NCI-H187 treated with DMSO at 0.1 percent for 48 hours (cell line): ENCODE data around the gene ZNF202.
"Not testable (repeated sequence)": the region's sequence is repeated elsewhere in the genome, so short reads cannot be mapped to it uniquely, and the experiment has no call there.

Source experiments
- DNase-seq: peaks from one replicate; lab custom pipeline; 2025; lab: John Stamatoyannopoulos, UW

ZNF202 gene

GRCh38 chr11:123741159-123742030 lies at the start of gene ZNF202:
TSS of gene ZNF202 (minus strand) at chr11:123741660. CDS start at chr11:123730888, 10,772 bp downstream.
- DNase-seq = peak; percentile 54

DNA sequence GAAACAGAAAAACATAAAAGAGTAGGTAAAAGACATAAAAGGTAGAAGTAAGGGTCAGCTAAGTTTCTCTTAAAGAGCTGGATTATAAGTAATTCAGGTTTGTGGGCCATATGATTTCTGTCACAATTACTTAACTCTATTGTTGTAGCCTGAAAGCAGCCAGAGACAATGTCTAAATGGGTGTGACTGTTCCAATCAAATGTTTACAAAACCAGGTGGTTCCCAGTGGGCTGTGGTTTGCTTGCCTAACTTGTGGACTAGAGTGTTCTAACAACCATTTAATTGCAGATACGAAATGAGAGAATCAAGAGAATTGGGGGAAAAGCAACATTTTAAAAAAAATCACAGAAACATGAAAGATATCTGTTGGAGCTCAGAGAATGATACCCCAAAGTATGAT lies 42.1 kb upstream of the ZNF202 start:
- no peak for DNase-seq

- DNase-seq = no peak
Observed at GRCh38 chr11:123778511-123778910, 37.1 kb upstream of the ZNF202 start.

DNA sequence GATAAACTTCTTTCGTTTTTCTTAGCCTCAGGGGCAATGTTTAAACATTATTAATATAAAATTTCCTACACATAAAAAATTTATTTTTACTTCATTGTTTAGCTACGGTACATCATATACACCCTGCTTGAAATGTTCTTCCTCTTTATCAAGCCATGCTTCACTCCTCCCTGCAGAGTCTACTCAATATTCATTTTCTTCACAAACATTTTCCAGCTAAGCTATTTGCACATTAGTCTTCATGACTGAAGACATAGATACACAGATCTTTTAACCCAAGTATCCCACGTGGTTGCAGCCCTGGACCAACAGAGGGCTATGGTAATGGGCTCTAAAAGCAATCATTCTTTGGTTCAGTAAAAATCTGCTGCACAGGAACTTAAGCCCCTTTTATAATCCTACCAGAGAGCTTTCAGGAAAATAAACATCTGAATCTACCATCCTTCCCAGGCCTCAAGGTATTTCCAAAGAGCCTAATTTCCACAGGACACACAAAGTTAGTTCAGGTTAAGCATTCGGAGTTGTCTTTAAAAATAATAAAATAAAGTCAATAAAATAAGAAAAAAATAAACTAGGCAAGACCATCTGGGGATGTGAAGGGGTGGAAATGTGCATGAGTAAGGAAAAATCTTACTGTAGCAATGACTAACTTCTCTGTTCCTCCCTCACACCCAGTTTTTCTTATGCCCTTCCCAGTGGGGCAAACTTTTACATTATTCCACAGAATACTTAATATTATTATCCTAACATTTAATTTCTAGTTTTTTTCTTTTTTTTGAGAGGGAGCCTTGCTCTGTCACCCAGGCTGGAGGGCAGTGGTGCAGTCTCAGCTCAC lies 34.5 kb upstream of the ZNF202 start:
- DNase-seq = no peak

DNA sequence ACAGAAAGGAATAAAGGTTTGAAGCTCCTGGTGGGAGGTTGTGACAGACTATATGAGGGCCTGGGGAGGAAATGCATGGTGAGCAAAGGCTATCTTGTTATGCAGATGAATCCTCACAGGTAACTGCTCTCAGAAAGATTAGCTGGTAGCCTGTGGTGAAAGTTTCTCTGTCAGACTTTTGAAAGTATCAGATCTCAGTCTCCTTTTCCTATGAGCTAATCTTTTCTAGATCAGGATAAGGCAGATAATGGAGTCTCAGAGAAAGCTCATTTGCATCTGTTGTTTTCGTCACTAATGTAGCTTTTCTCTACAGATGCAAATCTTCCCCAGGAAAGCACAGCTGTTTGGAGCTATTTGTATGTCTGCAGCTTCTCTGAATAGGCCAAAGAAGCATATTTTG lies 33.8 kb upstream of the ZNF202 start:
- DNase-seq = no peak

GRCh38 chr11:123773959-123774358 lies 32.5 kb upstream of the ZNF202 start:
- no peak for DNase-seq

- no peak for DNase-seq
Observed at GRCh38 chr11:123773026-123773425, 31.6 kb upstream of the ZNF202 start.

- no peak for DNase-seq
Observed at GRCh38 chr11:123771664-123772063, 30.2 kb upstream of the ZNF202 start.

GRCh38 chr11:123770712-123771111 lies 29.3 kb upstream of the ZNF202 start:
- no peak for DNase-seq

GRCh38 chr11:123765601-123766000 lies 24.1 kb upstream of the ZNF202 start:
- DNase-seq = no peak

DNA sequence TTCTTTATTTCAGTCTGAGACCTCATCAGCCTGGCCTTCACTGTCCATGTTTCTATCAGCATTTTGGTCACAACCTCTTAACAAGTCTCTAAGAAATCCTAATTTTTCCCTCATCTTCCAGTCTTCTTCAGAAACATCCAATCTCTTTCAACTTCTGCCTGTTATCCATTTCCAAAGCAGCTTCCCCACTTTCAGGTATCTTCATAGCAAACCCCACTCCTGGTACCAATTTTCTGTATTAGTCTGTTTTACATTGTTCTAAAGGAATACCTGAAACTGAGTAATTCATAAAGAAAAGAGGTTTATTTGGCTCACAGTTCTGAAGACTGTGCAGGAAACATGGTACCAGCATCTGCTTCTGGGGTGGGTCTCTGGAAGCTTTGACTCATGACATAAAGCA lies 21.0 kb upstream of the ZNF202 start:
- no peak for DNase-seq

DNA sequence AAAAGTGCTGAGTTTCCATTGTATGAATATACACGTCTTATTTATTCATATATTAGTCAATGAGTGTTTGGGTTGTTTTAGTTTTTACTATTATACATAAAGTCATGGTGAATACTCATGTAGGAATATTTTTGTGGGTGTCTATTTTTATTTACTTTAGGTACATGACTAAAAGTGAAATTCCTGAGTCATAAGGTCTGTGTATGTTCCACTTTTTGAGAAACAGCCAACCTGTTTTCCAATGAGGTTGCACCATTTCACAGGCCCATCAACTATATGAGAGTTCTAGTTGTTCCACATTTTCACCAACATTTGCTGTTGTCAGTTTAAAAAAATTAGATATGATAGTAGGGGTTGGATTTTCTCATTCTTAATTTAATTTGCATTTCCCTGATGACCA lies 19.4 kb upstream of the ZNF202 start:
- DNase-seq = no peak

DNA sequence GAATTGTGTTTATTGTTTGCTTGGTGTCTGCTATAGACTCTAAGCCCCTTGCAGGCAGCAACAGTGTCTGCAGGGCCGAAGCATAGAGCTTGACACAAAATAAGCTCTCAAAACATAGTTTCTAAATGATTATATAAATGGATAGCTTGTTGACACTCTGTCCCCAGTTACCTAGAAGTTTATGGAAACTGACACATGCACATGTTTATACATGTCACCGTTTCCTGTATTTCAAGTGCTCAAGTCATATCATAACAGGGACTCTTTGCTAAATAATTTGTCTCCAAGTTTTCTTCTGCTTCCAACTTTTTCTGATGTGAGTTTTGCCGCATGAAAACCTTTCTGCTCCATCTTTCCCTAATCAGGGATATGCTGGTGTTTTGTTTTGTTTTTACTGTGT lies 16.5 kb upstream of the ZNF202 start:
- DNase-seq = no peak

GRCh38 chr11:123755813-123756212 lies 14.4 kb upstream of the ZNF202 start:
- DNase-seq = no peak

- no peak for DNase-seq
Observed at GRCh38 chr11:123755344-123755743, 13.9 kb upstream of the ZNF202 start.

DNA sequence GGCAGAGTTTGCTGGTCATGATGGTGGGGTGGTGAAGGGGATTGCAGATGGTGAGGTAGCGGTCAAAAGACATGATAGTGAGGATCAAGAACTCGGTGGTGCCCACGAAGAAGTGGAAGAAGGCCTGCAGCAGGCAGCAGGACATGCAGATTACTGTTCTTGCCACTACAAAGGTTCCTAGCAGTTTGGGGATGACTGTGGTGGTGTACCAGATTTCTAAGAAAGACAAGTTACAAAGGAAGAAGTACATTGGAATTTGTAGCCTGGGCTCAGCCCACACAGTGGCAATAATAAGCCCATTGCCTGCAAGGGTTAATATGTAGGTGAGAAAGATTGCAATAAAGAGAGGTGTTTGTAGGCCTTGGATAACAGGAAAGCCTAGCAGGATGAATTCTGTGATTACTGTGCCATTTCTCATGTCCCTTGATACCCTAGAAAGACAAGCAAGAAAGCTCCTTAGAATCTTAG lies 12.7 kb upstream of the ZNF202 start, which contains the start of gene OR6X1:
OR6X1 (minus strand) TSS at position 418 of the 468 bp plus-strand sequence; CDS start at position 418, 0 bp downstream.
- no peak for DNase-seq

GRCh38 chr11:123753110-123753509 lies 11.7 kb upstream of the ZNF202 start:
- no peak for DNase-seq

GRCh38 chr11:123751781-123752180 lies 10.3 kb upstream of the ZNF202 start:
- no peak for DNase-seq

DNA sequence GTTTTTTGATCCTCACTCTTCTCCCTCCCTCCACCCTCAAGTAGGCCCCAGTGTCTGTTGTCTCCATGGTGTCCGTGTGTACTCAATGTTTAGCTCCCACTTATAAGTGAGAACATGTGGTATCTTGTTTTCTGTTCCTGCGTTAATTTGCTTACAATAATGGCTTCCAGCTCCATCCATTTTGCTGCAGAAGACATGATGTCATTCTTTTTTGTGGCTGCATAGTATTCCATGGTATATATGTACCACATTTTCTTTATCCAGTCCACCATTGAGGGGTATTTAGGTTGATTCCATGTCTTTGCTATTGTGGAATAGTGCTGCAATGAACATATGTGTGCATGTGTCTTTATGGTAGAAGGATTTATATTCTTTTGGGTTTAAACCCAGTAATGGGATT lies 6.9 kb upstream of the ZNF202 start:
- not testable (repeated sequence) for DNase-seq

GRCh38 chr11:123745764-123746451 lies 4.4 kb upstream of the ZNF202 start:
- no peak for DNase-seq

- DNase-seq = no peak
Observed at GRCh38 chr11:123742724-123743120, 1.3 kb upstream of the ZNF202 start.

- DNase-seq = no peak
Observed at GRCh38 chr11:123742031-123742723, 717 bp upstream of the ZNF202 start.
